ENCODE results near the gene CARD11. TPM values are rescaled to one million over a fixed set of nuclear protein-coding genes. Genes with fewer than 3 reads are reported as not detected.
"Not testable (repeated sequence)": the region's sequence is repeated elsewhere in the genome, so short reads cannot be mapped to it uniquely, and the experiment has no call there.

CARD11 gene
- total RNA-seq, 1 donor from 2014 or later = 0.31 TPM

- no peak for DNase-seq
Measured at GRCh38 chr7:2924866-2925840, 118.5 kb downstream of the CARD11 start.

DNA sequence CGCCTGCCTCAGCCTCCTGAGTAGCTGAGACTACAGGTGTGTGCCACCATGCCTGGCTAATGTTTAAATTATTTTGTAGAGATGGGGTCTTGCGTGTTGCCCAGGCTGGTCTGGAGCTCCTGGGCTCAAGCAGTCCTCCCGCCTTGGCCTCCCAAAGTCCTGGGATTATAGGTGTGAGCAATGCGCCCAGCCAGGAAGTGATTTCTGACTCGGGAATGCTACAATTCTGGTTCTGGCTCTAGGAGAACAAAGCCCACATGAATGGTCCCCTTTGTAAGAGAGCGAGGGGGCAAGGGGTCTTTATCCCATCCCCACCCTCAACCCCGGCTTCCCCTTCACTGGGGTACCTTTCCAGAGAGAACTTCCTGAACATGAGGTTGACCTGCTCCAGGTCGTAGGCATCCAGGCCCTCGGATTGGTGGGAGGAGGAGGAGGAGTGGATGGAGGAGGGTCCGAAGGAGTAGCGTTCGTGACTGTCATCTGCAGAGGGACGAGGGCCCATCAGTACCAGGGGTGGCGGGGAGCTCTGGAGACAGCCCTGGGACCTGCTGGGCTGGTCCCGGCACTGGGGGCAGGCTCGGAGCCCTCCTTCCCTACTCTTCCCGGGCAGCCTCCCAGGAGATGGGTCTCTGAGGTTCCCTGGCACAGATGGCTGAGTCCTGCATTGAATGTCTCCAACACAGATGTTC, 119.6 kb downstream of the CARD11 start:
- no peak for DNase-seq

DNA sequence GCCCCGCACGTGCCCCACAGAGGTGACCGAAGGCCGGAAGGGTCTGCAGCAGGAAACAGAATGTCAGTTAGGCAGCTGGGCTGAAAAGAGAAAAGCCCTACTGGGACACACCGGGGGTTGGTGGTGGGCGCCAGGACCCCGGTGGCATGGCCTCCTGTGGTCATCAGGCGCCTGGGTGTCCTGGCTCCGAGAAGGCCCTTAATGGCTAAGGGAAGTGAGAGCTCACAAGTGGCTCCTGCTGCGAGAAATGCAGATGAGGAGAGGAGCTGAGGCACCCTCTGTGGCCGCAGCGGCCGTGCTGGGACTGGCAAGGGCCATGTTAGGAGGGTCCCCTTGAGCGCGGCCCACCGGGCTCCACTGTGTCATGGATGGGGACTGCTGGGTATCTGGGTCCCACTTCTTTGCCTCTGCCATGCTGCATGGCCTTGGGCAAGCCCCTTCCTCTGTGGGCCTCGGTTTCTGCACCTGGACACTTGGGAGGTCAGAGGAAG, 120.3 kb downstream of the CARD11 start:
- DNase-seq = no peak

- no peak for DNase-seq
Measured at GRCh38 chr7:2922866-2923265, 120.8 kb downstream of the CARD11 start.

- no peak for DNase-seq
Measured at GRCh38 chr7:2922348-2922691, 121.3 kb downstream of the CARD11 start.

DNA sequence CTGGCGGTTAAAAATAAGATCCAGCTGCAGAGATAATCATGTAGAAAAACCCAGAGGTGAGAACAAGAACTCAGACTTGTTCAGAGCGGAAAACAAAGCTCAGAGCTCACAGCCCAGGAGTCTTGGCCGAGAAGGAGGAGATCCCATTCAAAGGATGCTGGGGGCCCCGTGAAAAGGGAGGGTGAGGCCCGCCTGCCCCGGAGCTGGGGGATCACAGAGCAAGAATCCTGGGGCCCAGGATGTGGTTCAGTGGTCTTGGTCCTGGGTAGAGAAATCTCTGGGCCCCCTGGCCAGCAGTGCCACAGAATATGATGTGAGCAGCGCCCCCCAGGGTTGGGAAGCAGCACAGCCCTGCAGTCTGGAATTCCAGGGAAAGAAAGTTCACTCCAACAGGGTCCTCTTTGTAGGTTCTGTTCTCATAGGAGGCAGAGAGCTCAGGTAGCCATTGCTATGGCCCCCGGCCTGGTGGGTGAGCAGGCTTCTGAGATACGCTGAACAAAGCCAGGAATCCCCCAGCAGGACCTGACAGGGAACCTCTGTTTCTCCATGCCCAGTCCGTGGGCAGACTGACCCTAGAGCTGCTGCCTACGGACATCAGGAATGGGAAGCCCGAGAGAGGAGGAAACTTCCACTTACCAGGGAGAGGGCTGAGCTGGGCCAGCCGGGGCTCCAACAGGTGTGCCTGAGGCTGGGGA, 121.9 kb downstream of the CARD11 start:
- DNase-seq = no peak

DNA sequence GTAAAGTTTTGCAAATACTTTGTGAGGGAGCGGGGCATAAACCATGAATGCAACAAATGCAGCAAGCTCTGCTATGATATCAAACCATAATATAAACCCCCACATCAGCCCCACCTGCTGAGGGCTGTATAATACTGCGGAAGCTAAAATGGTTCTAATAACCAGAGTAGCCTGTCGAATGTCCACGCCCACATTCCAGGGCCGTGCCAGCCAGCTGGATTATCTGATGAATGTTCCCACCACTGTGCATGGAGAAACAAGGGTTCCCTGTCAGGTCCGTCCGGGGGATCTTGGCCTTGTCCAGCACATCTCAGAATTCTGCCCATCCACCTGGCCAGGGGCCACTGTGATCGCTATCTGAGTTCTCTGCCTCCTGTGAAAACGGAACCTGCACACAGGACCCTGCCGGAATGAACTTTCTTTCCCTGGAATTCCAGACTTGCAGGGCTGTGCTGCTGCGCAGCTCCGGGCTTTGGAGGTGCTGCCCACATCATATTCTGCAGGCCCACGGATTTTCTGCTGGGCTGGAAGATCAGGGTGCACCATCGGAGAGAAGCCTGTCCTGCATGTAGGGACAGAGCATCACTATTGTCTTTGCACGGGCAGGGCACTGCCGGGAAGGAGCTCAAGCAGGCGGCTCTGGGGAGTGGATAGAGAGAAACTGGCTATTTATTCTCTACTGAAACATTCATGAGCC, 122.6 kb downstream of the CARD11 start:
- DNase-seq = no peak

- DNase-seq = not testable (repeated sequence)
Measured at GRCh38 chr7:2920480-2920879, 123.2 kb downstream of the CARD11 start.

- no peak for DNase-seq
Measured at GRCh38 chr7:2920041-2920440, 123.6 kb downstream of the CARD11 start.

GRCh38 chr7:2919256-2919655, 124.4 kb downstream of the CARD11 start:
- DNase-seq = no peak

DNA sequence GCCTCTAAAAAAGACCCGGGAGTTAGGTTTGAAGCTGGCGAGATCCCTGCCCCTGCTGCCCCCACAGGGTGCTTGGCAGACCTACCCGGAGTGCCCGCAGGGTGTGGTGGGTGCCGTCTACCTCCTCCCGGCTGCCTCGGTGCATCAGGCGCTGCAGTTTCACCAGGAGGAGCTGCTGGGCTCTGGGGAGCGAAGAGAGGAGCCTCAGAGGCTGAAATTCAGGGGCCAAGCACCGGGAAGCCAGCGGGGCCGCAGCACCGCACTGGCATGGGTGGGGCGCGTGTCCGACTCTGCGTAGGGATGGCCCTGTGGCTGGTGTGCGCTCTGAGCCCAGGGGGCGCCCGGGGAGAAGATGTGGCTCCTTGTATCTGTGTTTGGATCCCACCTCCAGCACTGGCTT, 125.3 kb downstream of the CARD11 start:
- no peak for DNase-seq

DNA sequence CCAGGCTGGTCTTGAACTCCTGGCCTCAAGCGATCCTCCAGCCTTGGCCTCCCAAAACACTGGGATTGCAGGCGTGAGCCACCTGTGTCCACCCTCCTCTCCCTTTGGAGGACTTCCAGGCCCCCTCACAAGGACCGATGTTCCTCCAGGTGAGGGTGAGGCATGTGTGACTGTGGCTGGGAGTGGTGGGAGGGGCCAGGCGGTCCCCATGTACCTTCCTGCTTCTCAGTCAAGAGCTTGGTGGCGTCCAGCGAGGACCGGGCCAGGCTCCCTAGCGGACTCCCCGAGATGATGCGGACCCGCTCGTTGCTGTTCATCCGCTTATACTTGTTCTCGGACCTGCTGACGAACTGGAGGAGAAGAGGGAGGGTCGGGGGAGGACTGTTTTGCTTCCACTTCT, 128.6 kb downstream of the CARD11 start:
- DNase-seq = no peak

DNA sequence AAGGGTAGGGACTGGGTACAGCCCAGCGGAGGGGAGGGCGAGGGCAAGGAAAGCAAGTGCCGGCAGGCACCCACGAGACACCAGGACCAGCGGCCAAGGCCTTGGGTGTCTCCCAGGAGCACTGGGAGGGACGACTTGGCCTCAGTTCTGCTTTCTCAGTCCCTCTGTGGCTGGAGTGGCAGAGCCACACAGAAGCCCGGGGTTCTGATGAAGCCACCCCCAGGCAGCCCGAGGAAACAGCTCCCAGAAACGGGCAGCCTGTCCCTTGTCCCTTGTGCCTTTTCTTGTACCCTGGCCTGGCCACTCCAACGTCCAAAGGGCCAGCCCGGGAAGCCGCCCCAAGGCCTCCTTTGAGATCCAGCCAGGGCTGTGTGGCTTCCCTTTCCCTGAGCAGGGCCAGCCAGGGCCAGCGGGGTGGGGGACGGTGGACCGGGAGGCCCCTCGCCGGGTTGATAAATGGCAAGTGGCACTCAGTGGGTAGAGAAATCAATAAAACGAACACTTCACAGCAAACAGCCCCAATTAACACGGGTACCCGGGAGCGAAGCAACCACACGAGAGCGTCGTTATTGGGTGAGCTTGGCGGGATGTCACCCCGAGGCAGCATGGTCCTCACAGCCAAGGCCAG, 129.8 kb downstream of the CARD11 start:
- no peak for DNase-seq

GRCh38 chr7:2912684-2913439, 130.8 kb downstream of the CARD11 start:
- no peak for DNase-seq

DNA sequence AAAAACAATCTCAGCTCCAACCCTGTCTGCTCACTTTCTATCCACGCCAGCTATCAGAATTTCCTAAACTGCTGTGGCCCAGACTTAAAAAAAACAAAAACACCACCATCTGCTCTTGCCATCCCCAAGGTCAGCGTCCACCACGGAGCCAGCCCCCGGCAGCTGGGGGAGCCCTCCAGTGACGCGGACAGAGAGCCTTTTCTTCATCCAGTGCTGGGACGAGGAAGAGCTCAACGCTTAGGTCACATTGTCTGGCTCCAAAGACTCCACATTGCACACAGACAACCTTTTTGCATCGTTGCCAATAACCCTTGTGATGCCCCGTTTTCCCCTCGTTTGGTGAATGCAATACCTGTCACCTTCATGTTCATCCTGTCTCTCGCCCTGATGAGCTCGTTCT, 132.2 kb downstream of the CARD11 start:
- no peak for DNase-seq

GRCh38 chr7:2909471-2910039, 134.1 kb downstream of the CARD11 start:
- no peak for DNase-seq

GRCh38 chr7:2909043-2909442, 134.6 kb downstream of the CARD11 start:
- DNase-seq = no peak

- DNase-seq = no peak
Measured at GRCh38 chr7:2908103-2908683, 135.5 kb downstream of the CARD11 start.

- no peak for DNase-seq
Measured at GRCh38 chr7:2906197-2906931, 137.3 kb downstream of the CARD11 start.

- DNase-seq = no peak
Measured at GRCh38 chr7:2905500-2905899, 138.2 kb downstream of the CARD11 start.

All from occipital lobe (tissue), 2 donors.